Hematopoietic multipotent progenitor cell (in vitro differentiated cells): ENCODE results near the gene RHBDD1. TPM values are rescaled to one million over a fixed set of nuclear protein-coding genes. Genes with fewer than 3 reads are reported as not detected.
"Not testable (repeated sequence)": the region's sequence is repeated elsewhere in the genome, so short reads cannot be mapped to it uniquely, and the experiment has no call there.

Experiments
- DNase-seq, 3 donors: peaks; one replicate each; pipeline ENCODE4 v3.0.0-alpha.2; 2011 to 2015; ENCODE audit warnings: low read depth in 2 of 3, low spot score in 2 of 3
- total RNA-seq: library from RNA; depleted of rRNA; stranded (reverse); fragments of >200 nt; gene quantifications from one replicate; pipeline ENCODE4 v1.2.3, GENCODE V29; 2012

The RHBDD1 gene
- total RNA-seq, 1 donor = 15.6 TPM

GRCh38 chr2:226799211-226799975 lies 36.5 kb upstream of the RHBDD1 start, which contains the start of gene IRS1:
Gene IRS1, minus strand, starts transcription at chr2:226799820. Its CDS starts 1,082 bp downstream, at chr2:226798738.
- peak in 2 of 3 donors; percentile 43 to 49 for DNase-seq

- no peak for DNase-seq
These were observed 35.6 kb upstream of the RHBDD1 start for GRCh38 chr2:226799976-226800940.

- peak in 1 of 3 donors; percentile 38 for DNase-seq
These were observed 34.7 kb upstream of the RHBDD1 start for GRCh38 chr2:226800941-226801784.

- peak in 2 of 3 donors; percentile 67 to 87 for DNase-seq
These were observed 33.3 kb upstream of the RHBDD1 start for GRCh38 chr2:226802573-226802972.

- no peak for DNase-seq
These were observed 32.4 kb upstream of the RHBDD1 start for GRCh38 chr2:226803410-226803809.

- DNase-seq = no peak
These were observed 22.6 kb upstream of the RHBDD1 start for GRCh38 chr2:226813148-226813701.

GRCh38 chr2:226818930-226819329 lies 16.9 kb upstream of the RHBDD1 start:
- no peak for DNase-seq

- DNase-seq = peak in 1 of 3 donors; percentile 30
These were observed 10.8 kb upstream of the RHBDD1 start for GRCh38 chr2:226825056-226825455.

- no peak for DNase-seq
These were observed 7.7 kb upstream of the RHBDD1 start for GRCh38 chr2:226828191-226828590.

GRCh38 chr2:226829721-226830631 lies 5.9 kb upstream of the RHBDD1 start:
- no peak for DNase-seq

- no peak for DNase-seq
These were observed 4.6 kb upstream of the RHBDD1 start for GRCh38 chr2:226831266-226831665.

GRCh38 chr2:226832061-226832460 lies 3.8 kb upstream of the RHBDD1 start:
- DNase-seq = no peak

GRCh38 chr2:226834880-226835279 lies 974 bp upstream of the RHBDD1 start:
- DNase-seq = not testable (repeated sequence)

GRCh38 chr2:226835420-226835795 lies 446 bp upstream of the RHBDD1 start:
- DNase-seq = peak in 1 of 3 donors; percentile 22

- no peak for DNase-seq
These were observed 663 bp downstream of the RHBDD1 start for GRCh38 chr2:226836548-226836885.

GRCh38 chr2:226837334-226837733 lies 1.5 kb downstream of the RHBDD1 start:
- no peak for DNase-seq

GRCh38 chr2:226837787-226838603 lies 2.1 kb downstream of the RHBDD1 start:
- peak in 1 of 3 donors; percentile 6 for DNase-seq

GRCh38 chr2:226838722-226839121 lies 2.9 kb downstream of the RHBDD1 start:
- no peak for DNase-seq
